Amniotic epithelial cell (primary cell): ENCODE results near the gene ATP6V1B1.

Source experiments
- DNase-seq: peaks from one replicate; pipeline ENCODE4 v3.0.0-alpha.2; 2010; ENCODE audit warnings: low read depth

Gene ATP6V1B1

DNA sequence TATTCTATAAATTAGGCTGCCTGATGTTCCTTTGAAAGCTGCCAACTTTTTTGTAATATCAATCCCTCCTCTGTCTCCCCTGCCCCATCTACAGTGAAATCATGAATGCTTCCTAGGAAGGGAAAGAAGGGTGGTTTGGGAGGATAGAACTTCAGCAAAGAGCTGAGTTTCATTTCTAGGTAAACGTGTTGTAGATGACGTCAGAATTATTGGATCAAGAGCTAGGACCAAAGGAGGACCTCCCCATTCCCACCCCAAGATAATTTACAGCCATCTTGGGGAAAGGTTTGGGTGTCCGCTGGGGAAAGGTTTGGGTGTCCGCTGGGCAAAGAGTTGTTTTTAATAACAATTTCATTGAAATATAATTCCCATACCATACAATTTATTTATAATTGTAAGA lies 31.5 kb downstream of the ATP6V1B1 start:
- no peak for DNase-seq

DNA sequence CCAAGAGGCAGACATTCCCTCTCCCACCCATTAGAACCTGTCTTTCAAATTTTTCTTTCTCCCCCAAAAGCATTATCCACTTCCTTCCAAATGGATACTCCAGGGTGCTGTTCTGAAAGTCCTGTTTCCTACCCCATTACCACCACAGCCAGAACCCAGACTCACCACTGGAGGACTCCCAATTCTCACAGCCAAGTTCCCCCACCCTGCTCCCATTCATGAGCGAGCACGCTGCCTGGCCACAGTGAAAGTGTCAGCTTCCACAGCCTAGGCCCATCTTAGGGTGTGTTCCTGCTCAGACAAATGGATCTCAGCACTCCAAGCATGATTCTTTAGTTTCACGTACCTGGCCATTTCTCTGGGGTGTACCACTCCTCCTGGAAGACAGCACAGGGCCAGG lies 38.9 kb downstream of the ATP6V1B1 start:
- no peak for DNase-seq

DNA sequence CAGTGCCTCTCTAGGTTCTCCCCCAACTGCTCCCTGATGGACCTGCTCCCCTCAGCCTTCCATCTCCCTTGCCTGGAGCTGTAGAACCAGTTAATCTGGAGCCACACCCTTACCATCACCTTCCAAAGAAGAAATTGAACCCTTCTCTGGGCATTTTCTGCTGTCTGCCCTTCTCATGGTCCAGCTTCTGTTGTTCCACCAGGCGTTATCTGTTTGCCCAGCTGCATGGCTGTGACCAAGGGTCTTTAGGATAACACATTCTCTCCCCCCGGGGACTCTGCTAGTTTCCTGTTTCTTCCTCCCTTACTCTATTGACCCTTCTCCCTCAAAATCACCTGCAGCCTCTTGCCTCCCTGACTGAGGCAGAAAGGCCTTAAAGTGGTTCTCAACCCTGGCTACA lies 39.5 kb downstream of the ATP6V1B1 start:
- DNase-seq = no peak

DNA sequence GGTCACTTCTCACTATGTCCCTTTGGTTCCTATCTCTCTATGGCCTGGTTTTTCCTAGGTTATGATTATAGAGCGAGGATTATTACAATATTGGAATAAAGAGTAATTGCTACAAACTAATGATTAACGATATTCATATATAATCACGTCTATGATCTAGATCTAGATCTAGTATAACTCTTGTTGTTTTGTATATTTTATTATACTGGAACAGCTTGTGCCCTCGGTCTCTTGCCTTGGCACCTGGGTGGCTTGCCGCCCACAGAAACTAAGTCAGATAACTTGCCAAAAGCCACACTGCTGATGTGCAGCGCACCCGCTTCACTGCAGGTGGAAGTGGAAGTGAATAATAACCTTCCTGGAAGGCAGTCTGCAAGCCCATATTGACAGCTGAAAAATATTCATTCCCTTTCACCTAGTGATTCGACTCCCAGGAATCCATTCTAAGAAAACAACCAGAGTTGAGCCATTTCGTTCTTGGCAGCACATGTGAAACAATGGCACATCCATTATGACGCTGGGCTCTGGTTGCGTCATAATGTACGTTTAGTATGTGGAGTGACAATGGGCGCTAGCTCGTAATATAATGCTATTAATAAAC lies 42.0 kb downstream of the ATP6V1B1 start:
- DNase-seq = peak; percentile 85

DNA sequence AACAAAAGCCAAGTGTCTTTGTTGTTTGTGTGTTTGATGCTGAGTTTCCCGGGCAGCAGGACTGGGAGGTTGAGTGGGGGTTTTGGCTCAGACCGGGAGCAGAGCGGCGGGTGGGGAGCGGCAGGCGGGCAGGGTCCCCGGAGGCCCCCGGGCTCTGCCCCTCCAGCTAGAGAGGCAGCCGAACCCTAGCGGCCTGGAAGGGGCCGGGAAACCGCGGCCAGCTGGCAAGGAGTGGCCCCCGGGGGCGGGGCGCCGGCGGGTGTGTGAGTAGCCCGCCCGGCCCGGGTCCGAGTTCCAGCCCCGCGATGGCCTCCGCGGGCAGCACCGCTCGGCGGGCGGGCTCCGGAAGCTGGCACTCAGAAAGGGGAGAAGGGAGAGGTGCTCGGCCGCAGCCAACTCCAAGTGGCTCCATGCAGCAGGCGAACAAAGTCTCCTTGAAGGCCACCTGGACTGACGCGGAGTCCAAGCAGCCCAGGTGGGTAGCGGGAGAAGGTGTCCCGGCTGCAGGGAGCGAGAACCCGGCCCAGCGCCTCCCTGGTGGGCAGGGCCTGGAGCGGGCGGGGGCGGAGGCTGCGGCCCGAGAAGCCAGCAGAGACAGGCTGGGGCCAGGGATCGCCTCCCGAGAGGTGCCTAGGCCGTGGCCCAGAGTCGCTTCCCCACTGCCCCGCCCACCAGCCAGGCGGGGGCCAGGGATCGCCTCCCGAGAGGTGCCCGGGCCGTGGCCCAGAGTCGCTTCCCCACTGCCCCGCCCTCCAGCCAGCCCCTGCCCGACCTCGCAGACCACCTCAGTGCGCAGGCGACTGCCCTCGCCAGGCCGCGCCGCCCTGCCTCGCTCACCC lies 42.9 kb downstream of the ATP6V1B1 start, which contains the start of gene ANKRD53:
TSS of gene ANKRD53 (plus strand) at position 290 of the 839 bp plus-strand sequence. CDS start at position 306, 16 bp downstream.
- DNase-seq = peak; percentile 16

DNA sequence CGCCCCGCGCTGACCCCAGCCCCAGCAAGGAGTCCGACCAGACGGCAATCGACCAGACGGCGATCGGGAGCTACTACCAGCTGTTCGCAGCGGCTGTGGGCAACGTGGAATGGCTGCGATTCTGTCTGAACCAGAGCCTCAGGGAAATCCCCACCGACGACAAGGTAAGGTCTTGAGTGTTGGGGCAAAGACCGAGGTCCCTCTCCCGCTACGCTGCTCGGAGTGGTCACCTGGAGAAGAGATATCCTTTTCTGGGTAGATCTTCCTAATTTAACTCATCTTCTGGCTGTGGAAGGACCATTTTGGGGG lies 43.4 kb downstream of the ATP6V1B1 start:
- no peak for DNase-seq

DNA sequence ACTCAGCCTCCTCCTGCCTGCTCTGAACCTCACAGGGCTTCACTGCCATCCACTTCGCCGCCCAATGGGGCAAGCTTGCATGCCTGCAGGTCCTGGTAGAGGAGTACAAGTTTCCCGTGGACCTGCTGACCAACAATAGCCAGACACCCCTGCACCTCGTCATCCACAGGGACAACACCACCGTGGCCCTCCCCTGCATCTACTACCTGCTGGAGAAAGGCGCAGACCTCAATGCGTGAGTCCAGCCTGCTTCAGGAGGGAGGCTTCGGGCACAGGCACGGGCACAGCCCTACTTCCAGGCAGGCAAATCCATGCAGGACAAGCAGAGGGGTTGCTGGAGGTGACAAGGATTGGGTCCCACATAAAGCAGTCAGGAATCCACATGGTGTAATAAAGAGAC lies 43.9 kb downstream of the ATP6V1B1 start:
- DNase-seq = no peak

DNA sequence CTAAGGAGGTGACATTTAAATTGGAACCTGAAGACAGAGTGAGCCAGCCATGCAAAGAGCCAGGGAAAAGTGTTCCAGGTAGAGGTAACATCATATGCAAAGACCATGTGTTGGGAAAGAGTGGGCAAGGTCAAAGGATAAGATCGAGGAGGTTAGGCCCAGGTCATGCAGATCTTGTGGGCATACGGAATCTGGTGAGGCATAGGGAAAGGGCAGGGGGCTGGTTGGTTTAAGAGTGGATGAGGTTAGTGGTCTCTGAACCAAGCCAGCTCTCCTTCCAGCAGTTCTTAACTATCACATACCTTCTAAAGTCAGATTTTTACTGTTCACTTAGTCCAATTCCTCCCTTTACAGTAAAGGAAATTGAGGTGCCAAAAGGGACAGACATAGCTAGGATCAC lies 45.7 kb downstream of the ATP6V1B1 start:
- DNase-seq = no peak

DNA sequence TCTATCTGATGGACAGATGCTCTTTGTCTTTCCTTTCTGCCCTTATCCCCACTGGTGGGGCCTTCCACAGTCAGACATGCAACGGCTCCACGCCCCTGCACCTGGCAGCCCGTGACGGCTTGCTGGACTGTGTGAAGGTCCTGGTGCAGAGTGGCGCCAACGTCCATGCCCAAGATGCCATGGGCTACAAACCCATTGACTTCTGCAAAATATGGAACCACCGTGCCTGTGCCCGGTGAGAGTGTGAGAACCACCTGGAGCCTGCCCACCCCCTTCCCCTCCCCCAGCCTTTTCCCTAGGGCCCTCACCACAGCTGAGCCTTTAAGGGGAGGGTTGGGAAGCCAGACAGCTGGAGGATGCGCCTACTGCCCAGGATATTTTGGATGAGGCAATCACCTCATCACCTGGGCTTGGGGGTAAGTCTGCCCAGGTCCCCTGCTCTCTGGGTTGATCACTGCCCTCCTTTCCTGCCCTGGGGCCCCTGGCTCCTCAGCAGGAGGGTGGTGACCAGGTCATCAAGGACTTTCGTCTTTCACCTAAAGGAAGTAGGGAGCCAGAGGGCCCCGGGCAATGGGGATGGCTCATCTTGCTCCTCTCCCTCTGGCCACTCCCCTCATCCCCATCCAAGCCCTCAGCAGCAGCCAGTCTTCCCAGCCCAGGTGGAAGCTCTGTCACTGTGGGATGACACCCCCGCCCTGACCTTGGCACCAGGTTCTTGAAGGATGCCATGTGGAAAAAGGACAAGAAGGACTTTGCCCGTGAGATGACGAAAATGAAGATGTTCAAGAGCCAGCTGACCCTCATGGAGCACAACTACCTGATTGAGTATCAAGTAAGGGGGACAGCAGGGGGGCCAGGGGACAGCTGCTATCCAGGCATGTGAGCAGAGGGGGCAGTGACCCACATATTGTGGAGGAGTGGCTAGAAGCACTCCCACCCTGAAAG lies 46.4 kb downstream of the ATP6V1B1 start:
- DNase-seq = no peak

DNA sequence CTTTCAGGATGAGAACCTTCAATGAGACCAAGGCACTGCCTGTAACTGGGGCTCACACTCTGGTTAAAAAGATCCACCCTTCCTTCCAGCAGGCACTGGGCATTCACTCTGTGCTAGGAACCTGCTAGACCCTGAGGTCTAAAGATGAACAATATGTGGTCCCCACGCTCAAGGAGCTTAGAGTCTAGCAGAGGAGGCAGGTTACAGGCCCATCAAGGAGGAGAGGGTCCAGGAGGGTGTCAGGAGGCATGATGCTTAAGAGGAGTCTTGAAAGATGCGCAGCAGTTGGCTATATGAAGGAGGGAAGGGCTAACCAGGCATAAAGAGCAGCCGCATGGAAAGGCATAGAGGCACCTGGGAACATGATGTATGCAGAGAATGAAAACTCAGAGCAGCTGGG lies 47.3 kb downstream of the ATP6V1B1 start:
- DNase-seq = no peak

DNA sequence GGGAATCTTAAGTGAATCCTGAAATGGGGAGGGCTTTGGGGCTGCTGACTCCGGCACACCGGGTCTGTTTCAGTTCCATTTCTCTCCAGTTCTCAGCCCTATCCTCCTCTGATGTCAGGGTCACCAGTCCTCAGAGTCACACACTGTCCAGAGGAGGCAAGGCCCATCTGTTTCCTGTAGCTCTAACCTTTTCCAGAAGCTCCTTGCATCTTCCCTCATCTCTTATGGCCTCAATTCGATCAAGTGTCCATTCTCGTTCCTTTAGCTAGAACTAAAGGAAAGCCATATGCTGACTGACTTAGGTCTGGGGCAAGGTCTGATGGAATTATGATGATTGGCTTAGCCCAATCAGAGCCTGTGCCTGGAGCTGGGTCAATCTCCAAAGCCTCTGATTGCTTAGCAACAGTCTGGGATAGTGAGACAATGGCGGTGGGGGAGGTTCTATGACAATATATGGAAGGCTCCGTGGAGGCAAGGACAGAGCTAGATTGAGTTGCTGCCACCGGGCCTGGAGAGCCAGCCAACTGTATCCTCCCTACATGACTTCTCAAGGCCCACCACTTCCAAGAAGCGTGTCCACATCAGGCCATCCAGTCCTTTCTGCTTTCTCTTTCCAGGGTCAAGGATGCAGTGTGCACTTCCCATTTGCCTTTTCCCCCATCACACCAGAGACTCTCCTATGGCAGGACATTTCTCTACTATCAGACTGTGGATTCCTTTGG lies 48.0 kb downstream of the ATP6V1B1 start:
- DNase-seq = no peak

DNA sequence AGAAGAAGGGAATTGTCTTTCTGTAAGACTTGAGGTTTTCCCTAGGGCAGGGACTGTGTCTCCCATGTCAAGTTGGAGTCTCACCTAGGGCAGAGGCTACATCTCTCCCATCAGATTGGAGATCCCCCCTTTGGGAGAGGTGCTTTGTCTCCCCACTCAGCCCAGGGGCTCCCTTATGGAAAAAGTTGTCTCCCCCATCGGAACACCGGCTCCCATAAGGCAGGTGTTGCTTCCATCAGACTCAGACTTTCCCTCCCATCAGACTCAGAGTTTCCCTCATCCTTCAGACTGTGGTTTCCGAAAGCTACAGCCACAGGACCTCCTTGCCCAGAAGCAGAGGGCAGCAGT lies 48.5 kb downstream of the ATP6V1B1 start:
- DNase-seq = no peak

DNA sequence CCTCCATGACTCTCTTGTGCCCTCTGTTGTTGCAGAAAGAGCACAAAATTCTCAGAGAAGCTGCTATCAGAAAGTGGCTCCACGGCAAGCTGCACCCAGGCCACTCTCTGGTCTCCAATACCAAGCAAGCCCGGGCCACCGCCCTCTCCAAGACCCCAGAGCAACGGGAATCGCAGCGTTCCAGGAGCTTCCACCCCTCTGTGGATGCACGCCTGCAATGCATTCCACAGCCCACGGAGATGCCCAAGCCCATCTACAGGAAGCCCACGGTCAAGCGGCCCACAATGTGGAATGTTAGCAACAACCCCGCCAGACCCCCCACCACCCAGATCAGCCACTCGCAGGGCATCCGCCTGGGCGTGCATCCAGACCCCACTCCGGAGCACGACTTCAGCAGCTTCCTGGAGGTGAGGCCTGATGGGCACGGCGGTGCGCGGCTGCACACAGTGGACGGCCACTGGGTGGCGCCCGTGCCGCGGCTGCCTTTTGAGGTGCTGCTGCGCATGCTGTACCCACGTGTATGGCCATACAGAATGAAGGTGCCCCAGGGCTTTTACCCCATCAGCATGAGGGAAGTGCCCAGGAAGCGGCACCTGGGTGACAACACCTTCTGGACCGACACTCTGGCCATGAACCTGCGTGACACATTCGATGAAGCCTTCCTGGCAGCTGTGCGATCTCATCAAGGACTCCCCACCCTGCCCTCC lies 49.0 kb downstream of the ATP6V1B1 start:
- DNase-seq = peak; percentile 34

DNA sequence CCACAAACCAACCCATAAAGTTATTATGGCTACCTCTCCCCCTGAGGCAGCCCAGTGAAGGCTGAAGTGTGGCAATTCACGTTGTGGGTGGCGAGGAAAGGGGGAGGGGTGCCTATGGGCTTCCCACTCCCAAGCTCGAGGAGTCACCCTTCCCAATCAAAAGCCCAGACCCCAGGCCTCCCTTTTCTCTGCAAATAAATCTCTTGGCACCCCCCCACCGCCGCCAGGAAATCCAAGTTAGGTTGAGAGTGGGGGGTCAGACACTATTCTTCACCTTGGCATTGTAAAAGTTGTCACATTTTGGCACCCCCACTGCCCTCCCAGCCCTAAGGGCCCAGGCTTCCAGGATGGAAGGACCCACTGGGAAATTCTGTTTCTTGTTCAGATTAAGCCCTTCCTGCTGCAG lies 49.6 kb downstream of the ATP6V1B1 start:
- no peak for DNase-seq

DNA sequence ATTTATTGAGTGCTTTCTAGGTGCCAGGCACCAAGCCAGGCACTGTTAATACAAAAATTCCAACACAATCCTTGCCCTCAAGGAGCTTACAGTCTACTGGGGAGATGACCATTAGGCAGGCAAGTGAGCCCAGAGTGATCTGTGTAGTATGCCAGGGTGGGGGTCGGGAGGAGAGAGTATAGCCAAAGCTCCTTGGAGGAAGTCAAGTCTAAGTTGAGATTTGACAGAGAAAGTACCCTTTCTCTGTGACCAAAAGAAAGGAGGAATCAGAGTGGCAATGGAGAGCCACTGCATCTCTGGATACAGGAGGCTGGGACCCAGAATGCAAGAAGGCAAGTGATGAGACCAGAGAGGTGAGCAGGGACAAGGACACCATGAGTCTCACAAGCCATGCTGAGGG lies 50.3 kb downstream of the ATP6V1B1 start:
- DNase-seq = no peak

DNA sequence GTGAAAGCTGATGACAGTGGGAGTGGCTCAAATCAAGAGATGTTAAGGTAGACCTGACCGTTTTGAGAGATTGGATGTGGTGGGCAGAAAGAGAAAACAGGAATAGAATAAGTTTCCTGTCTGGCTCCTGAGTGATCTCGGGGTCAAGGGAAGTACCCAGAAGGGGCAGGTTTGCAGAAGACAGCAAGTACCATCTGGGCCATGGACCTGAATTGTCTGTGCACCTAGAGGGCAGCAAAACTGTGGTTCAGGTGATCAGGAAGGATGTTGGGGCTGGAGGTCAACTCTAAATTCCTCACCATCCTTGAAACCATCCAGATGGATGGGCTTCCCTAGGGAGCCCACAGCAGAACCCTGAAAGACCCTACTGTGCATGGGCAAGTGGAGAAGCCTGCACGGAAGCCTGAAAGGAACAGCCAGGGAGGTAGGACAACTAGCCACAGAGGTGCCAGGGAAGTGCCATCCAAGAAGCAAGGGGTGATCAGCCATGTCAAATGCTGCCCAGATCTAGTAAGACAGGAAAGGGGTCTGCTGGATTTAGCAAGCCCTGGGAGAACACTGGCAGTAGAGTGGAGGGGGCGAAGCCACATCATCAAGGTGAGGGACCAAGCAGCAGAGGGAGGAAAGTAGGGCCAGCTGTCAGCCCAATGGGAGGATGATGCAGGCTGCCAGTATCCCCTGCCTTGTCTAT lies 50.9 kb downstream of the ATP6V1B1 start:
- DNase-seq = no peak

DNA sequence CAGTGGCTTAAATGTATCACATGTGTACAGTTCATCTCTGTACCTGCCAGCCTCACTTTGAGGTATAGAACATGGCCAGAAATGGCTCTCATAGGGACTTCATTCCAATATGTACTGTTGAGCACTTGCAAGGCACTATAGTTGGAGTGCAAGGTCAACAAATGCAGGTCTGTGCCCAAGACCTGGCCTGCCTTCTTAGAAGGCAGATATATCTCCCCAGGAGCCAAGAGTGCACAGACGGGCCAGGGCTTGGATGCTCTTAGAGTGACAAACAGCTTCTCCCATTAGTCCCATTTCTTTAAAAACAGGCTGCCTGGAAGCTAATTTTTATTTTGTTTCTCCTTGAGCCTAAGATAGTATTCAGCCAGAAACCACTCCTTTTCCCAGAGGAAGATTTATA lies 51.7 kb downstream of the ATP6V1B1 start:
- DNase-seq = no peak

DNA sequence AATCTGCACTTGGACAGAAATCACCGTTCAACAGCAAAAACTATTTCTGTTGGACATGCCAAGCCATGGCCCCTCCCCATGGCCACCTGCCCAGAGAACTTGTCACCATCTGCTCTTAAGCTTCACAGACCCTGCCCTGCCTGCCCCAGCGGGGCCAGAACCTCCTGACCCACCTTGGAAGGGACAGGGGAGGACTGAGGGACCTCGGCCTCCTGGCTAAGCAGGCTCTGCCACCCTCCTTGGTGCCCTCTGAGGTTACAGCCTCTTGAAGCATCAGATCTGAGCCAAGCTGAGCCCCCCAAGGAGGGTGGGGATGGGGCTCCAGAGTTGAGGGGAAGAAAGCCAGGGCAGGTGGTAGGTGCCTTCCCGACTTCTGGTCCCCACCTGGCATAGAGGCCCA lies 52.5 kb downstream of the ATP6V1B1 start:
- no peak for DNase-seq

DNA sequence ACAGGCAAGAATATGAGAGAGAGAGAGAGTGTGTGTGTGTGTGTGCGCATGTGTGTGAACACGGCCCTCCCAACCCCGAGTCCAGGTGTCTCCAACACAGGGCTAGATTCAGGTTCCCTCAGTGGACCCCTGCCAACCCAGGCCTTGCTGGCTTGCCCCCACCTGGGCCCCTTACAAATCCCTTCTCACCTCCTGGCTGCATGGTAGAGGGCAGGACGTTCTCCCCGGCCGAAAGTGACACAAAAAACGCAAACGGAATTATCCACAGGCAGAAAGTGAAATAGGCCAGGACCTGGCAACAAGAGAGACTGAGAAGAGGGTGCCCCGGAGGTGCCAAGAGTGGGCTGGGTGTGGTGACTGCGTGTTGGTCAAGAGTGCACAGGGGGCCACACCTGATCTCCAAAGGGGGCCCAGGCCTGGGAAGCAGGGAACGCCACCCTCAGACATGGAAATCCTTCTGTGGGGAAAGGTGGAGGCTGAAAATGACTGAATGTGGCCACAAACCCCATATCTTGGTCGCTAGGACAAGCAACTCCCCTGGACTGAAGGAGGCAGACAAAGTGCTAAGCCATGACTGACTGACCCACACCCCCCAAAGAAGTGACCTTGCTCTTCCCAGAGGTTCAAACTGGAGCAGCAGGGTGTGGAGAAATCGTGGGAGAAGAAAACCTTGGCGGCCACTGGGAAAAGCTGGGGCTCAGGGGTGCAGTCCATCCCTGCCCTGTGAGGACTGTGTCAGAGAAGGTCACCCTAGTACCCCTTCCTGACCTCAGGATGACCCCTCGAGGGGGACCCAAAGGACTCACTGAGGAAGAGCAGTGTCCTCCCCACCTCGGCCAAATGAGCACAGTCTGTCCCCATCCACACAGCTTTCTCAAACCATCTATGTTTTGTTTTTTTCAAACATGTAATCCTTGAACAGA lies 53.3 kb downstream of the ATP6V1B1 start:
- no peak for DNase-seq

DNA sequence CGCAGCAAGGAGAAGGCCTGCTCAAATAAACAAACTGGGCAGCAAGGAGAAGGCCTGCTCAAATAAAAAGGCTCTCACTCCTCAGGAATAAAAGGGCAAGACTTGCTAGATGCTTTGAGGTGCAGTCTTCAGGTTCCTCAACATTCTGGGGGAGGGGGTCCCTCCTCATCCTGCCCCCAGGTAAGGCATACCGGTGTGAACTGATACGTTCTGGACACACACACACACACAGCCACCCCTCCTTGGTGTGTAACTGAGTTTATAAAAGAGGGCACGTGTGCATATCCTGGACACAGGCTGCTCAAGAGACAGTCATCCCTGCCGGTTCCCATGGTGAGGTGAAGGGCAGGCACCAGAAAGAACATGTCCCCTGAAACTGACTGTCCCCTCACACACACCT lies 54.5 kb downstream of the ATP6V1B1 start:
- DNase-seq = no peak
